Stimulated activated CD8-positive, alpha-beta memory T cell treated with anti-CD3 and anti-CD28 coated beads, Interleukin-12 subunit alpha, Interleukin-12 subunit beta, amount 100 ng/mL, for 1 hour (primary cell): ENCODE results near the gene EDC4.

Source experiments
- DNase-seq: peaks from one replicate; pipeline ENCODE4 v3.0.0-alpha.2; 2020; ENCODE audit warnings: low read depth

The EDC4 gene

GRCh38 chr16:67878232-67878631 lies 5.4 kb downstream of the EDC4 start:
- no peak for DNase-seq

GRCh38 chr16:67878846-67879245 lies 6.0 kb downstream of the EDC4 start:
- DNase-seq = no peak

GRCh38 chr16:67879462-67879861 lies 6.6 kb downstream of the EDC4 start:
- no peak for DNase-seq

GRCh38 chr16:67879936-67880335 lies 7.1 kb downstream of the EDC4 start:
- DNase-seq = no peak

GRCh38 chr16:67880584-67880983 lies 7.7 kb downstream of the EDC4 start:
- DNase-seq = no peak

- no peak for DNase-seq
These were observed 8.8 kb downstream of the EDC4 start for GRCh38 chr16:67881621-67882161.

- DNase-seq = no peak
These were observed 9.7 kb downstream of the EDC4 start for GRCh38 chr16:67882374-67883145.

- no peak for DNase-seq
These were observed 10.5 kb downstream of the EDC4 start for GRCh38 chr16:67883146-67883871.

- peak; percentile 60 for DNase-seq
These were observed 11.0 kb downstream of the EDC4 start for GRCh38 chr16:67883872-67884261.

GRCh38 chr16:67884684-67885083 lies 11.8 kb downstream of the EDC4 start, which contains the start of gene NRN1L:
NRN1L (plus strand) TSS chr16:67884885; CDS start chr16:67884904, 19 bp downstream.
- DNase-seq = no peak

- no peak for DNase-seq
These were observed 12.7 kb downstream of the EDC4 start for GRCh38 chr16:67885545-67885944.

- DNase-seq = no peak
These were observed 13.1 kb downstream of the EDC4 start for GRCh38 chr16:67885976-67886375.

- no peak for DNase-seq
These were observed 13.5 kb downstream of the EDC4 start for GRCh38 chr16:67886387-67886786.

GRCh38 chr16:67888331-67888730 lies 15.5 kb downstream of the EDC4 start:
- DNase-seq = no peak

GRCh38 chr16:67892375-67892774 lies 19.5 kb downstream of the EDC4 start:
- no peak for DNase-seq

GRCh38 chr16:67892899-67893742 lies 20.3 kb downstream of the EDC4 start, which contains the start of gene PSKH1:
PSKH1 (plus strand) TSS chr16:67893254; CDS start chr16:67908750, 15,496 bp downstream.
- DNase-seq = peak; percentile 89

GRCh38 chr16:67893743-67894399 lies 21.0 kb downstream of the EDC4 start:
- no peak for DNase-seq

- DNase-seq = no peak
These were observed 24.4 kb downstream of the EDC4 start for GRCh38 chr16:67897231-67897630.

- no peak for DNase-seq
These were observed 28.9 kb downstream of the EDC4 start for GRCh38 chr16:67901734-67902133.

GRCh38 chr16:67902831-67903230 lies 30.0 kb downstream of the EDC4 start:
- DNase-seq = no peak

GRCh38 chr16:67907397-67908180 lies 34.7 kb downstream of the EDC4 start:
- no peak for DNase-seq
